ENCODE measurements around the gene ZNF585A.
"Not testable (repeated sequence)": the region's sequence is repeated elsewhere in the genome, so short reads cannot be mapped to it uniquely, and the experiment has no call there.

- TF ChIP-seq TOX (CRISPR knock-in tag; IDR thresholded peaks at IDR 0.05; ENCODE audit: borderline replicate concordance); PATZ1 (CRISPR knock-in tag; IDR thresholded peaks at IDR 0.05; ENCODE audit: borderline replicate concordance); CSRNP3 (CRISPR knock-in tag; IDR thresholded peaks at IDR 0.05): not testable (repeated sequence)
Measured at GRCh38 chr19:37111753-37112152, 60.7 kb downstream of the ZNF585A start.
